Mesendoderm (in vitro differentiated cells): ENCODE measurements around the gene ACOXL.
"Not testable (repeated sequence)": the region's sequence is repeated elsewhere in the genome, so short reads cannot be mapped to it uniquely, and the experiment has no call there.

Source experiments
- DNase-seq: peaks from one replicate; pipeline ENCODE4 v3.0.0; 2013
- H2AK5ac ChIP-seq: 2 replicates; pipeline ENCODE4 v1.6.1; 2013; ENCODE audit warnings: low read length, inconsistent platforms
- H2BK120ac ChIP-seq: 2 replicates; pipeline ENCODE4 v1.6.1; 2013; ENCODE audit warnings: low read depth, mild to moderate bottlenecking, low read length, moderate library complexity, mixed read lengths
- H2BK15ac ChIP-seq: replicated peaks from 2 replicates; pipeline ENCODE4 v1.6.1; 2013; ENCODE audit warnings: low read depth, mild to moderate bottlenecking, moderate library complexity
- H2BK5ac ChIP-seq: 2 replicates; pipeline ENCODE4 v1.6.1; 2013; ENCODE audit warnings: low read length, inconsistent platforms
- H3K18ac ChIP-seq: 2 replicates; pipeline ENCODE4 v1.6.1; 2013; ENCODE audit warnings: mild to moderate bottlenecking, low read length, mixed read lengths
- H3K23ac ChIP-seq: one replicate; pipeline ENCODE4 v1.6.1; 2013; ENCODE audit warnings: low read length
- H3K27ac ChIP-seq: 2 replicates; pipeline ENCODE4 v1.5.1; 2013; ENCODE audit warnings: low read depth, mild to moderate bottlenecking, inconsistent platforms, low read length, moderate library complexity
- H3K27me3 ChIP-seq: 2 replicates; pipeline ENCODE4 v1.6.1; 2013; ENCODE audit warnings: low read length, control low read depth, mild to moderate bottlenecking, inconsistent platforms; ENCODE audit not compliant: insufficient read depth, poor library complexity
- H3K36me3 ChIP-seq: 2 replicates; pipeline ENCODE4 v1.6.1; 2013; ENCODE audit warnings: low read length, inconsistent platforms; ENCODE audit not compliant: control insufficient read depth, insufficient read depth
- H3K4ac ChIP-seq: one replicate; pipeline ENCODE4 v1.6.1; 2013; ENCODE audit warnings: low read depth, mild to moderate bottlenecking, low read length, moderate library complexity
- H3K4me1 ChIP-seq: 2 replicates; pipeline ENCODE4 v1.6.1; 2013; ENCODE audit warnings: low read depth, low read length, inconsistent platforms; ENCODE audit not compliant: control insufficient read depth
- H3K4me2 ChIP-seq: 2 replicates; pipeline ENCODE4 v1.6.1; 2013; ENCODE audit warnings: low read length
- H3K4me3 ChIP-seq: 2 replicates; pipeline ENCODE4 v1.5.1; 2013; ENCODE audit warnings: mild to moderate bottlenecking, low read length
- H3K56ac ChIP-seq: one replicate; pipeline ENCODE4 v1.6.1; 2013; ENCODE audit warnings: low read length
- H3K79me1 ChIP-seq: 2 replicates; pipeline ENCODE4 v1.6.1; 2013; ENCODE audit warnings: low read length, inconsistent platforms
- H3K79me2 ChIP-seq: 2 replicates; pipeline ENCODE4 v1.6.1; 2013; ENCODE audit warnings: mild to moderate bottlenecking, low read length; ENCODE audit not compliant: control insufficient read depth, insufficient read depth
- H3K9ac ChIP-seq: 2 replicates; pipeline ENCODE4 v1.6.1; 2013; ENCODE audit warnings: low read length, inconsistent platforms
- H4K5ac ChIP-seq: one replicate; pipeline ENCODE4 v1.6.1; 2013; ENCODE audit warnings: low read length
- H4K8ac ChIP-seq: one replicate; pipeline ENCODE4 v1.6.1; 2013; ENCODE audit warnings: low read depth, mild to moderate bottlenecking, control low read depth, low read length, moderate library complexity
- WGBS: extraction: QIAGEN DNeasy Blood & Tissue Kit; methylation state at CpG from one replicate; pipeline ENCODE4 v1.1.7; 2013; ENCODE audit warnings: low lambda C conversion rate, missing lambda C conversion rate; ENCODE audit not compliant: insufficient coverage; ENCODE audit errors: extremely low coverage; 5-methylcytosine and 5-hydroxymethylcytosine counted together

ACOXL gene

DNA sequence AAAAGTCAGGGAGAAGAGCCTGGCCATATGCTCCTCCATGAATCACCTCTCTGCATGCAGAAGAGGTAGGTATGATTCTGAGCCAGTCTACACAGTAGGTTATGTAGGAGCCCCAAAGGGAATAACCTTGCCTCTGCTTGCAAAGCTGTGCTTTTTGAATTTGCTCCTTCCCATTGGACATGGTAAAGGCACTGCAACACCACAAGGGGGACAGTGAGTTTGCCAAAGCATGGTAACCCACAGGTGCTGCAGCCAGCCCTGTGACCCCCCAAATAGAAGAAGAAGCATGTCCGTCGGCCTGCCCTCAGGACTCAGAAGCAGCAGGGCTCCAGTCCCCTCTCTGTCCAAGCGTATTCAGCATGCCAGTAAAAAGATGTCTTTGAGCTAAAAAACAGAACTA, 337.3 kb downstream of the ACOXL start:
- no peak overlapping the region for H4K5ac ChIP-seq
- no peaks in the 10 kb centered on the region for H3K36me3 ChIP-seq
- H3K27ac ChIP-seq, result no peak overlapping the region
- no peaks in the 10 kb centered on the region for H3K27me3 ChIP-seq
- H3K18ac ChIP-seq, result no peak overlapping the region
- no peaks in the 10 kb centered on the region for H3K79me1 ChIP-seq
- no peak overlapping the region for H2BK15ac ChIP-seq
- H2BK5ac ChIP-seq, result no peak overlapping the region
- no peak overlapping the region for H2AK5ac ChIP-seq
- no peak overlapping the region for H3K9ac ChIP-seq
- H2BK120ac ChIP-seq, result no peak overlapping the region
- H4K8ac ChIP-seq, result no peak overlapping the region
- no peak overlapping the region for H3K4ac ChIP-seq
- WGBS, result no CpG with 5 or more reads among the region's 3 CpGs
- H3K56ac ChIP-seq, result no peak overlapping the region
- no peaks in the 10 kb centered on the region for H3K79me2 ChIP-seq
- H3K4me2 ChIP-seq, result no peak overlapping the region
- H3K23ac ChIP-seq, result no peak overlapping the region
- no peaks in the 10 kb centered on the region for H3K4me1 ChIP-seq
- peak; percentile 20 for DNase-seq
- no peak overlapping the region for H3K4me3 ChIP-seq

DNA sequence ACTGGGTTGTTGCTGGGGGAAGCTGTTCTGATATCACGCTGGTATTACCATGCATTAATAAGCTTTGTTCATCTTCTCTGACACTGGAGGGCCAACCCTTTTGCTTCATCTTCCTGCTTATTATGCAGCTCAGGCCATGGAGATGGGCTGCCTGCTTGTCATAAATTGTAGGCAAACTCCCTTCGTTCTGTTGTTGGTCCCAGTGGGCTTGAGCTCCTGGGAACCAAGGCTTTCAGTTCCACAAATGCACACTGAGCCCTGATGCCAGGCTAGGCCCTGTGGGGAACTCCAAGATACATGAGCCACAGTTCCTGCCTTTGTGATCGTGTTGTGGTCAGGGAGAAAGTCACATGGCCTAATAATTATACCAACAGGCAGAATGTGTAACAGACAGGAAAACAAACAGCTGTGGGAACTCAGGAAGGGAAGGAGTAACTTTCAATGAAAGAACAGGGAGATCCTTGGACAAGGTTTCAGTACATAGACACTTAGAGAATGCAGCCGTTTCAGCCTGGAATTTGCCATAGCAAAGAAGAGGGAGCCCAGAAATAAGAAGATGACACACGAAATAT, 339.3 kb downstream of the ACOXL start:
- no peak overlapping the region for H3K4me2 ChIP-seq
- H3K79me1 ChIP-seq, result no peaks in the 10 kb centered on the region
- no peak overlapping the region for H2BK5ac ChIP-seq
- no peaks in the 10 kb centered on the region for H3K79me2 ChIP-seq
- no peak overlapping the region for H3K4ac ChIP-seq
- no peak overlapping the region for H4K8ac ChIP-seq
- no peak for DNase-seq
- no peaks in the 10 kb centered on the region for H3K27me3 ChIP-seq
- no peak overlapping the region for H3K23ac ChIP-seq
- WGBS, result no CpG with 5 or more reads among the region's 5 CpGs
- H2BK15ac ChIP-seq, result no peak overlapping the region
- H3K18ac ChIP-seq, result no peak overlapping the region
- H3K36me3 ChIP-seq, result no peaks in the 10 kb centered on the region
- no peak overlapping the region for H3K27ac ChIP-seq
- no peaks in the 10 kb centered on the region for H3K4me1 ChIP-seq
- no peak overlapping the region for H3K9ac ChIP-seq
- H2BK120ac ChIP-seq, result no peak overlapping the region
- H2AK5ac ChIP-seq, result no peak overlapping the region
- H3K56ac ChIP-seq, result no peak overlapping the region
- H4K5ac ChIP-seq, result no peak overlapping the region
- no peak overlapping the region for H3K4me3 ChIP-seq

DNA sequence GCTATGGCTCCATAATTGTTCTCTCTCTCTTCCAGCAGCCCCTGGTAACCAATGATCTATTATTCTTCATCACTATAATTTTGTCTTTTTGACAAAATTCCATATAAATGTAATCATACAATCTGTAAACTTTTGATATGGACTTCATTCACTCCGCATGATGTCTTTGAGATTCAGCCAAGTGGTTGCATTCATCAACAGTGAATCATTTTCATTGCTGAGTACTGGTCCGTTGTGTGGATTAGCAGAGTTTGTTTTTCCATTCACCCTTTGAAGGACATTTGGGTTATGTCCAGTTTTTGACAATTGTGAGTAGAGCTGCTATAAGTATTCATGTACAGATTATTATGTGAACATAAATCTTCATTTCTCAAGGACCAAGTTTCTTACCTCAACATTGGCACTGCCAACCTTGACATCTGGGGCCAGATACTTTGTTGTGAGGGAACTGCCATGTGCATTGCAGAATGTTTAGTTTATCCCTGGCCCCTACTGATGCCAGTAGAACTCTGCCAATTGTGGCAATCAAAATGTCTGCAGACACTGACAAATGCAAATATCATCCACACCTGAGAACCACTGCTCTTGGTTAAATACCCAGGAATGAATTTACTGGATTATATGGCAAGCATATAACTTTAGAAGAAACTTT, 340.0 kb downstream of the ACOXL start:
- Histone ChIP-seq H2BK120ac (no peak overlapping the region), H2BK15ac (no peak overlapping the region), H3K56ac (no peak overlapping the region), H3K79me2 (no peaks in the 10 kb centered on the region), H4K8ac (no peak overlapping the region), H3K4me1 (no peaks in the 10 kb centered on the region), H3K79me1 (no peaks in the 10 kb centered on the region), H3K27ac (no peak overlapping the region), H2BK5ac (no peak overlapping the region), H3K36me3 (no peaks in the 10 kb centered on the region), H2AK5ac (no peak overlapping the region), H3K27me3 (no peaks in the 10 kb centered on the region), H3K4ac (no peak overlapping the region), H3K4me2 (no peak overlapping the region), H4K5ac (no peak overlapping the region), H3K9ac (no peak overlapping the region), H3K23ac (no peak overlapping the region), H3K18ac (no peak overlapping the region), H3K4me3 (no peak overlapping the region)
- DNase-seq, result no peak
- no CpG with 5 or more reads among the region's 2 CpGs for WGBS

DNA sequence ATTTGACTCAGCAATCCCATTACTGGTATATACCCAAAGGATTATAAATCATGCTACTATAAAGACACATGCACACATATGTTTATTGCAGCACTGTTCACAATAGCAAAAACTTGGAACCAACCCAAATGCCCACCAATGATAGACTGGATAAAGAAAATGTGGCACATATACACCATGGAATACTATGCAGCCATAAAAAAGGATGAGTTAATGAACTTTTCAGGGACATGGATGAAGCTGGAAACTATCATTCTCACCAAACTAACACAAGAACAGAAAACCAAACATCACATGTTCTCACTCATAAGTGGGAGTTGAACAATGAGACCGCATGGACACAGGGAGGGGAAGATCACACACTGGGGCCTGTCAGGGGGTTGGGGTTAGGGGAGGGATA, 350.3 kb downstream of the ACOXL start:
- H4K5ac ChIP-seq, H2BK15ac ChIP-seq, H3K4me1 ChIP-seq, H3K18ac ChIP-seq, H2BK5ac ChIP-seq, H3K9ac ChIP-seq, H4K8ac ChIP-seq, H3K23ac ChIP-seq, DNase-seq, H3K79me1 ChIP-seq, H3K79me2 ChIP-seq, H2AK5ac ChIP-seq, H3K4me3 ChIP-seq, H3K4ac ChIP-seq, H3K56ac ChIP-seq, H3K27ac ChIP-seq, H2BK120ac ChIP-seq, H3K36me3 ChIP-seq, H3K4me2 ChIP-seq, H3K27me3 ChIP-seq: not testable (repeated sequence)
- WGBS, result no CpG with 5 or more reads among the region's 1 CpG

DNA sequence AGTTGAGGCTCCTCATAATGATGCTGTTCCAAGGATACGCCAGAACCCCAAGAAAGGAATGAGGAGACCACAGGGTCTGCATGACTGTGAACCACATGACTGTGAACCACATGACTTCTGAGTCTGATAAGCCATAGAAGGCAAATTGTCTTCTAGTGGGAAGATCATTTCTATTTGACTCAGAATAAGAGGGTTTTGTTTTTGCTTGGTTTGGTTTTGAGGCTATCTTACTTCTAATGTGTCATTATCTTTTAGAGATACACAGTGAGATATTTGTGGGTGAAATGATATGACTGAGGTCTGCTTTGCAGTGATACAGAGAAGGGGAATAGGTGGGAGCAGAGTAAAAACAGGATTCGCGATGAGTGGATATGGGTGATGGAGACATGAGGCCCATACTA, 359.4 kb downstream of the ACOXL start:
- H3K4me3 ChIP-seq, result no peak overlapping the region
- no peak overlapping the region for H2BK5ac ChIP-seq
- H3K4me2 ChIP-seq, result no peak overlapping the region
- H3K56ac ChIP-seq, result no peak overlapping the region
- H4K8ac ChIP-seq, result no peak overlapping the region
- H3K79me2 ChIP-seq, result no peaks in the 10 kb centered on the region
- H3K9ac ChIP-seq, result no peak overlapping the region
- H3K27ac ChIP-seq, result no peak overlapping the region
- no peak overlapping the region for H3K4ac ChIP-seq
- H2AK5ac ChIP-seq, result no peak overlapping the region
- H3K4me1 ChIP-seq, result no peaks in the 10 kb centered on the region
- H4K5ac ChIP-seq, result no peak overlapping the region
- no peak overlapping the region for H3K18ac ChIP-seq
- no CpG with 5 or more reads among the region's 3 CpGs for WGBS
- H2BK120ac ChIP-seq, result no peak overlapping the region
- no peak overlapping the region for H2BK15ac ChIP-seq
- no peak for DNase-seq
- no peaks in the 10 kb centered on the region for H3K27me3 ChIP-seq
- no peak overlapping the region for H3K23ac ChIP-seq
- H3K36me3 ChIP-seq, result no peaks in the 10 kb centered on the region
- no peaks in the 10 kb centered on the region for H3K79me1 ChIP-seq

DNA sequence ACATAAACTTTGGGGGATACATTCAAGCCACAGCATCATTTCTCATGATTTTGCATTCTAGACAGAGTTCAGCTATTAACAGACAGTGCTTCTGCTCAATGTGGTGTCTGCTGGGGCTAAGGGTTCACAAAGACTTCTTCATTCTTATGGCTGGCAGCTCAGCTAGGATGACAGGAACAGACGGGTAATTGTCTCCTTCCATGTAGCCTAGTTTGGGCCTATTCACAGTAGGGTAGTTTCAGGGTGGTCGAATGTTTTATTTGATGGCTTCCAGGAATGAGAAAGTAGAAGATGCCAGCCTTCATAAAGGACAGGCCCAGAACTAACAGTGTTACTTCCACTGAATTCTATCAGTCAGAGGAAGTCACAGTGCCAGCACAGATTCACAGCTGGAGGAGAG, 362.3 kb downstream of the ACOXL start:
- Histone ChIP-seq H2BK5ac (no peak overlapping the region), H3K18ac (no peak overlapping the region), H3K56ac (no peak overlapping the region), H3K4ac (no peak overlapping the region), H3K23ac (no peak overlapping the region), H3K36me3 (no peaks in the 10 kb centered on the region), H3K9ac (no peak overlapping the region), H3K79me2 (no peaks in the 10 kb centered on the region), H3K27ac (no peak overlapping the region), H3K4me2 (no peak overlapping the region), H3K27me3 (no peaks in the 10 kb centered on the region), H2BK120ac (no peak overlapping the region), H2BK15ac (no peak overlapping the region), H3K4me3 (no peak overlapping the region), H4K8ac (no peak overlapping the region), H3K4me1 (no peaks in the 10 kb centered on the region), H4K5ac (no peak overlapping the region), H3K79me1 (no peaks in the 10 kb centered on the region), H2AK5ac (no peak overlapping the region)
- no peak for DNase-seq
- no CpG with 5 or more reads among the region's 2 CpGs for WGBS
